Peyer's patch (tissue), 4 donors: Measurements from ENCODE around the gene PRR23E.

ENCODE experiments used
- CTCF ChIP-seq, 6 experiments: fragments of 450-650 bp in 4 of 6; fragments of 200-600 bp in 2 of 6; sonication (generic) in 1 of 6; IDR thresholded peaks; one replicate each; pipeline ENCODE4 v1.5.1; 2017 to 2019; ENCODE audit warnings: antibody characterized with exemption in 6 of 6, mild to moderate bottlenecking in 3 of 6, moderate library complexity in 1 of 6
- POLR2A ChIP-seq, 2 donors: fragments of 450-650 bp; IDR thresholded peaks; one replicate each; pipeline ENCODE4 v1.5.1; 2017; ENCODE audit warnings: antibody characterized with exemption in 2 of 2, mild to moderate bottlenecking in 2 of 2, moderate library complexity in 2 of 2

GRCh38 chr3:127182431-127182830, 10.5 kb upstream of the PRR23E start:
- TF ChIP-seq CTCF (IDR thresholded peaks at IDR 0.05), result no peak
- TF ChIP-seq POLR2A (IDR thresholded peaks at IDR 0.05), result no peak
